ENCODE results near the gene ZNF670.

DNA sequence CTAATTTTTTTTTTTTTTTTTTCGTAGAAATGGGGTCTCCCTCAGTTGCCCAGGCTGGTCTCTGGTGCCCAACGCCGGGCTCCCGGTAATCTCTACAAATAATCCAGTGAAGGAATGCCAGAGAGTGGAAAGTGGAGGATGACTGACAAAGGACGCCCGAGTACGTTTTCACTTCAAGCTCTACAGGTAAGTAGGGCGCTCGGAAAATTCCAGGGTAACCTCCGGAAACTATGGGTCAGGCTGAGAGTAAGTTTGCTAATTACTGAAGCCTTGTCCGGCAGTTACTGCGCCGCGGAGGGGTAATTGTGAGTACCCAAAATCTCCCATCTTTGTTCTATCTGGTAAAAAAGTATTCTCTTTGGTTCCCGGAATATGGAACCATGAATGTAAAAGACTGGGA lies 27.4 kb upstream of the ZNF670 start:
- TF ChIP-seq, protein P1, sequence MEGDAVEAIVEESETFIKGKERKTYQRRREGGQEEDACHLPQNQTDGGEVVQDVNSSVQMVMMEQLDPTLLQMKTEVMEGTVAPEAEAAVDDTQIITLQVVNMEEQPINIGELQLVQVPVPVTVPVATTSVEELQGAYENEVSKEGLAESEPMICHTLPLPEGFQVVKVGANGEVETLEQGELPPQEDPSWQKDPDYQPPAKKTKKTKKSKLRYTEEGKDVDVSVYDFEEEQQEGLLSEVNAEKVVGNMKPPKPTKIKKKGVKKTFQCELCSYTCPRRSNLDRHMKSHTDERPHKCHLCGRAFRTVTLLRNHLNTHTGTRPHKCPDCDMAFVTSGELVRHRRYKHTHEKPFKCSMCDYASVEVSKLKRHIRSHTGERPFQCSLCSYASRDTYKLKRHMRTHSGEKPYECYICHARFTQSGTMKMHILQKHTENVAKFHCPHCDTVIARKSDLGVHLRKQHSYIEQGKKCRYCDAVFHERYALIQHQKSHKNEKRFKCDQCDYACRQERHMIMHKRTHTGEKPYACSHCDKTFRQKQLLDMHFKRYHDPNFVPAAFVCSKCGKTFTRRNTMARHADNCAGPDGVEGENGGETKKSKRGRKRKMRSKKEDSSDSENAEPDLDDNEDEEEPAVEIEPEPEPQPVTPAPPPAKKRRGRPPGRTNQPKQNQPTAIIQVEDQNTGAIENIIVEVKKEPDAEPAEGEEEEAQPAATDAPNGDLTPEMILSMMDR (IDR thresholded peaks at IDR 0.05) = no peak
- no peak for TF ChIP-seq ZFX (IDR thresholded peaks at IDR 0.05; ENCODE audit: borderline replicate concordance)
